DOHH2 (cell line): ENCODE measurements around the gene ALOXE3.

Experiments used
- CTCF ChIP-seq: fragments of 200-600 bp; sonication (generic); IDR thresholded peaks from one replicate; pipeline ENCODE4 v1.5.1; 2014; ENCODE audit warnings: antibody characterized with exemption, mild to moderate bottlenecking, low read depth, low read length; ENCODE audit not compliant: poor library complexity, severe bottlenecking
- EZH2phosphoT487 ChIP-seq: fragments of 200-600 bp; sonication (generic); IDR thresholded peaks from 2 replicates; pipeline ENCODE4 v1.6.1; 2017; ENCODE audit warnings: borderline replicate concordance, mild to moderate bottlenecking, antibody characterized with exemption, low read length, moderate library complexity, mixed read lengths

- no peak for TF ChIP-seq CTCF
- TF ChIP-seq EZH2phosphoT487: no peak
These were observed 32.9 kb upstream of the ALOXE3 start for GRCh38 chr17:8151120-8151640.
